NCI-H128 (cell line): ENCODE measurements around the gene NAMPT.
"Not testable (repeated sequence)": the region's sequence is repeated elsewhere in the genome, so short reads cannot be mapped to it uniquely, and the experiment has no call there.

Experiments used
- DNase-seq: peaks from one replicate; lab custom pipeline; 2025; ENCODE audit not compliant: unreplicated experiment; lab: John Stamatoyannopoulos, UW

NAMPT gene

GRCh38 chr7:106284714-106285050 lies at the start of gene NAMPT:
Gene NAMPT (minus strand): TSS chr7:106284983. CDS start chr7:106284884, 99 bp downstream.
- no peak for DNase-seq

- DNase-seq, result no peak
Measured at GRCh38 chr7:106332201-106332600, 47.4 kb upstream of the NAMPT start.

- no peak for DNase-seq
Measured at GRCh38 chr7:106331441-106332175, 46.8 kb upstream of the NAMPT start.

GRCh38 chr7:106329971-106330733 lies 45.4 kb upstream of the NAMPT start:
- DNase-seq, result no peak

GRCh38 chr7:106329408-106329807 lies 44.6 kb upstream of the NAMPT start:
- DNase-seq, result no peak

DNA sequence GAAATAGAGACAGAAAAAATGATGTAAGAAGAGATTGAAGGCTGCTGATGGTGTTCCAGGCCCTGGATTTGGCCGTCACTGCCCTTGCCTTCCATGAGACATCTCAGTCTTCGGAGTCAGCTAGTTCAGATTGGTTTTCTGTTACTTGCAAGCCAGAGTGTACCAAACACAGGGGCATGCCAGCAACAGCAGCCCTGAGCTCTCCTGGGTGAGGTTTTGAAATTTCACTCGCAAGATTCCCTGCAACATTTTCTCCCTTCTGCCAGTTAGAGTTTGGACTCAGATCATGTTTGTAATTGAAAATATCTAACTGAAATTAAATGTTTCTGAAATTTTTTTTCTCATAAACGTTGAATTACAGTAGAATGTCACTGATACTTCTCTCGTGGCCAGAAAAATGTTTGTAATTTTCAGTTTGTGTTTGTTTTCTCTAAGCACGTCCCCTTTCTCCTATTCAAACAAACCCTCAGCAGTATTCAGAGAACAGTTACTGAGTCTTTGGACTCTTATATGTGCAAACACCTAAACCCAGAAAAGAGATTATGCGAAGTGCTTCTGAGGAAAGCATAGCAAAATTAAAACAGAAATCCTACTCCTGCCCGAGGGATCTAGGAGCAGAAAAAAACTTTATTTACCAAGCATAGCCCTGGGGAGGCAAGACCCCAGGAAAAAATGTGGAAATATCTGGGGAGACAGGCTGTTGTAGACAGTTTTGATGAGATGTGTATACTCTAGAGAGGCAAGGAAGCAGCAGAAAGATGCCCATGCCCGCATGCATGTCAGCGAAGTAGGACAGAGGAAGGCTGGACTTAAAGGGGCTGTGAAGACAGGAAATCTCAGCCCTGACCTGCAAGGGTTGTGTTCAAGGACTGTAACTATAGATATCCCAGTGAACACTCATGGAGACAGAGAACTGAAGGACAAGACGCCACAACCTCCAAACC lies 43.0 kb upstream of the NAMPT start:
- DNase-seq, result no peak

GRCh38 chr7:106326594-106327537 lies 42.1 kb upstream of the NAMPT start:
- no peak for DNase-seq

GRCh38 chr7:106324509-106324908 lies 39.7 kb upstream of the NAMPT start:
- DNase-seq, result not testable (repeated sequence)

DNA sequence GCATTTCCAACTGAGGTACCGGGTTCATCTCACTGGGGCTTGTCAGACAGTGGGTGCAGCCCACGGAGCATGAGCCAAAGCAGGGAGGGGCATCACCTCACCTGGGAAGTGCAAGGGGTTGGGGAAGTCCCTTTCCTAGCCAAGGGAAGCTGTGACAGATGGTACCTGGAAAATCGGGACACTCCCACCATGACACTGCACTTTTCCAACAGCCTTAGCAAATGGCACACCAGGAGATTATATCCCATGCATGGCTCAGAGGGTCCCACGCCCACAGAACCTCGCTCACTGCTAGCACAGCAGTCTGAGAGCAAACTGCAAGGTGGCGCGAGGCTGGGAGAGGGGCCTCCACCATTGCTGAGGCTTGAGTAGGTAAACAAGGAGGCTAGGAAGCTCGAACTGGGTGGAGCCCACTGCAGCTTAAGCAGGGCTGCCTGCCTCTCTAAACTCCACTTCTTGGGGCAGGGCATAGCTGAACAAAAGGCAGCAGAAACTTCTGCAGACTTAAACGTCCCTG lies 35.5 kb upstream of the NAMPT start:
- DNase-seq, result not testable (repeated sequence)

- no peak for DNase-seq
Measured at GRCh38 chr7:106318482-106318881, 33.7 kb upstream of the NAMPT start.

- DNase-seq, result no peak
Measured at GRCh38 chr7:106317971-106318370, 33.2 kb upstream of the NAMPT start.

- DNase-seq, result no peak
Measured at GRCh38 chr7:106316947-106317346, 32.2 kb upstream of the NAMPT start.

DNA sequence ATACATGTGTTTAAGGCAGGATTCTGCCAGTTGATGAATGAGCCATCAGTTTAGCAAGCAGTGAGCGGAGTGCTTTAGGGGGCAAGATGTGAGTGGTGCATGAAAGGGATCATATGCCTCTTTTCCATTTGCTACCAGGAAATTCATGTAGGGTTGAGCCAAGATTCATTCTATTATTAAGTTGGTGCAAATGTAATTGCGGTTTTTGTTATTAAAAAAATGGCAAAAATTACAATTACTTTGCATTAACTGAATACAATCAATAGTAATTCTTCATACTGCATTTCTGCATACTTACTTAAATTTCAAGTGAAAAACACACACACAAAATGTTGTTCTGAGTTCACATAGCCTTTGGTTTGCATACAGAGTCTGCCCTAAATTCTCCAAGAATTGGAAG lies 30.1 kb upstream of the NAMPT start:
- no peak for DNase-seq

DNA sequence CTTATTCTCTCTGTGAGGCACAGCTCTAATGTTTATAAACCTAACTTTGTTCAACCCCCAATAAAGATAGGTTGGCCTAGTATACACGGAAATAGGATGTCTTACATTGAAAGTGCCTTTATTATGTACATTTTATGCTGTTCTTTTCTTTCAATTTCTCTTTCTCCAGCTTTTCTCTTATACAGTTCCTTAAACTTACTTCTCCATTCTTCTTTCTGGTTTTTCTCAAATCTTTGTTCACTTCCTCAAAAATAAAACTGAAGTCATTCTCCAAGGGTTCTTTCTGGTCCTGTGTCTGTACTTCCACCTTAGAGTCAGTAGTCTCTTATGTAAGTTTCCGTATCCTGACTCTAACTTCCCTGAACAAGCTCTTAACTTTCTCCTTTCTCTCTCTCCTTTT lies 29.2 kb upstream of the NAMPT start:
- DNase-seq, result no peak

DNA sequence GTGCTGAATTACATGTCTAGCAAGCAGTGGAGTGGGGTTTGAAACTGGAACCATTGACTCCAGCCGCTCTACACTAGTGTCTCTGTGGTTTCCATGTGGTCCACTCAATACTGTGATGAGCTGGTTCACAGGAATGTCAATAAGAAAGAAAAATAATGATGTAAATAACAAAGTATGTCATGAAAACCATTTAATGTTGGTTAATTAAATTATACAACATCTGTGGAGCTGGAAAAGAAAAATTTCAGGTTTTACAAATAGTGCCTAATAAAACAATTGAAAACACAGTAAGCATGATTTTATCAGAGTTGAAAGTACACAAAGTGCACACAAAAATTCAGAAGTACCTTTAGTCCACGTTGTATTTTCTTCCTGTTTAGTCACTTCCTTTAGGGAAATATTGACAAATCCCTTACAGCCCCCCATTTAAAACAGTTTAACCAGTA lies 28.7 kb upstream of the NAMPT start:
- no peak for DNase-seq

- no peak for DNase-seq
Measured at GRCh38 chr7:106312906-106313305, 28.1 kb upstream of the NAMPT start.

DNA sequence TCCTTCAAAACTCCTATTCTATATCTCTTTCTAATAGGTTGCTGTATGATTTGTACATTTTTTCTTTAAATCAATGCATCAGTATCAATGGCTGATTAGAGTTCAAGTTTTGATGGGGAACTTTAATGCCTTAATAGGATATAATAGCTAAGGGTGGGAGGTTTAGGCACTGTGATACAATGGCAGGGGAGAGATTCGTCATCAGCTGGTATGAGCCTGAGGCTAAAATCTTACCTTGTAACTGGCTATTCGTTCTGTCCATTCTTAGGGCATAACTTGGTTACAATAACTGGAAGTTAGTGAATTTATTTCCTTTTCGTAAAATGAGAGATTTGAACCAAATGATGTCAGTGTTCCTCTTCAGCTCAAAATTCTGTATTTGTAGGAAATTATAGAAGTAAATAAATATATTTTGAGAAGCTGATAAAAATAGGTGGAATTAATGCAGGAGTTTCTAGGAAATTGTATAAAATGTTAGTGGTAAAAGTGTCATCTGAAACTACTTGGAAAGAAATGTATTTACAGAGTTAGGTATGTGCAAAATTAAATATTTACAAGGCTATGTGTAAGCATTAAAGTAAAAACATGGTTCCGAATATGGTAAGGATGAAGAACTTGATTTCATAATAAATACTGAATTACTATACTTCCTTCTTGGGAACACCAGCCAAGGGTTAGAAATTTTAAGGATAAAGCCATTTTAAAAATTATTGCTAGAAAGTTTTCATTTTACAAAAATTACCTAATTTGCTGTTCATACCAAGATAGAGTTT lies 27.5 kb upstream of the NAMPT start:
- DNase-seq, result no peak

- DNase-seq, result no peak
Measured at GRCh38 chr7:106309362-106309761, 24.6 kb upstream of the NAMPT start.

DNA sequence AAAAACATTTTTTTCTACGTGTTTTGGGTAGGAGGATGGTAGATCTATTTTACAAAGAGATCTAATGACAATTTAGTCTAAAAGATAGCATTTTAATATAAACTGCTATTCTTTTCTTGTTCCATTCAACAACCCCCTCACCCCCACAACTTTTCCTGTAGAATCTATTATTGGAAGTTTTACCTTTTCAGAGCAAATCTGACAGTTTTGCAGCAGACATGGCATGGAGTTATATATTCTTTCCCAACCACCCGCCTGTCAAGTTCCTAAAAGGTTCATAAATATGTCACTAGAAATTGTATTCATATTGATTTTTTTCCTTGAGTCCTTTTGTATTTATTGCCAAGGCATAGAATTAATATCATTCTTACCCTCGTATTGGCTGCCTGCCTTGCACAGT lies 21.5 kb upstream of the NAMPT start:
- DNase-seq, result no peak
